Upper lobe of left lung (tissue), 4 donors: ENCODE measurements around the gene AQP2.

Experiments
- POLR2AphosphoS5 ChIP-seq, 2 donors: sonication (generic); formaldehyde crosslinking; IDR thresholded peaks; one replicate each; pipeline ENCODE4 v1.5.1; 2017; ENCODE audit warnings: antibody characterized with exemption in 2 of 2
- TF ChIP-seq, protein P1 (sequence below), 6 experiments: fragments of 450-650 bp in 4 of 6; fragments of 200-600 bp in 2 of 6; sonication (generic) in 2 of 6; IDR thresholded peaks; one replicate each; pipeline ENCODE4 v1.5.1; 2016 to 2019; ENCODE audit warnings: antibody characterized with exemption in 6 of 6

DNA sequence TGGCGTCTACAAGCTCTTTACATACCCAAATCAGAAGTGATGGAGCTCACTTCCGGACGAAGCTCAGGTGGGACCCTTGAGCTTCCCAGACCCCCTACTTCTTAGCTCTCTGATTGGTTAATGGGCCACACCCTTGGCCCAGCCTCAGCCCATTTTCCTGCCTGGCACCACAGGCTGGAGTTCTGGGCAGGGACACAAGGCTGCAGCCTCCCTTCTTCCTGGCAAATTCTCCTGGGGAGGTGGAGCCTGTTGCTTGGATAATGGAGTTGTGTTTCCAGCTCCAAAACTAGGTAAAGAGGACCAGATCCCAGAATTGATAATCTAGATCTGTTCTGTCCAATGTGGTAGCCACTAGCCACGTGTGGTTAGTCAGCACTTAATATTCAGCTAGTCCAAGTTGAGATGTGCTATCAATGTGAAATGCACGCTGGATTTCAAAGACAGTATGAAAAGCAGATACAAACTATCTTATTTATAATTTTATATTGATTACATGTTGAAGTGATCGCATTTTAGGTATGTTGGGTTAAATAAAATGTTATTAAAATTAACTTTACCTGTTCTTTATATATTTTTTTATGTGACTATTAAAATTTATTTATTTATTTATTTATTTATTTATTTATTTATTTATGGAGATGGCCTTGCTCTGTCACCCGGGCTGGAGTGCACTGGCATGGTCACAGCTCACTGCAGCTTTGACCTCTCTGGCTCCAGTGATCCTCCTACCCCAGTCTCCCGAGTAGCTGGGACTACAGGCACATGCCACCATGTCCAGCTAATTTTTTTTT, 34.2 kb upstream of the AQP2 start:
- TF ChIP-seq, protein P1, sequence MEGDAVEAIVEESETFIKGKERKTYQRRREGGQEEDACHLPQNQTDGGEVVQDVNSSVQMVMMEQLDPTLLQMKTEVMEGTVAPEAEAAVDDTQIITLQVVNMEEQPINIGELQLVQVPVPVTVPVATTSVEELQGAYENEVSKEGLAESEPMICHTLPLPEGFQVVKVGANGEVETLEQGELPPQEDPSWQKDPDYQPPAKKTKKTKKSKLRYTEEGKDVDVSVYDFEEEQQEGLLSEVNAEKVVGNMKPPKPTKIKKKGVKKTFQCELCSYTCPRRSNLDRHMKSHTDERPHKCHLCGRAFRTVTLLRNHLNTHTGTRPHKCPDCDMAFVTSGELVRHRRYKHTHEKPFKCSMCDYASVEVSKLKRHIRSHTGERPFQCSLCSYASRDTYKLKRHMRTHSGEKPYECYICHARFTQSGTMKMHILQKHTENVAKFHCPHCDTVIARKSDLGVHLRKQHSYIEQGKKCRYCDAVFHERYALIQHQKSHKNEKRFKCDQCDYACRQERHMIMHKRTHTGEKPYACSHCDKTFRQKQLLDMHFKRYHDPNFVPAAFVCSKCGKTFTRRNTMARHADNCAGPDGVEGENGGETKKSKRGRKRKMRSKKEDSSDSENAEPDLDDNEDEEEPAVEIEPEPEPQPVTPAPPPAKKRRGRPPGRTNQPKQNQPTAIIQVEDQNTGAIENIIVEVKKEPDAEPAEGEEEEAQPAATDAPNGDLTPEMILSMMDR (IDR thresholded peaks at IDR 0.05), result no peak
- no peak for TF ChIP-seq POLR2AphosphoS5 (IDR thresholded peaks at IDR 0.05)
